K562 (cell line): ENCODE measurements around the gene ZBTB46.

Source experiments
- BRCA1 ChIP-seq, 2 experiments: fragments of 450-650 bp in 1 of 2; sonication (generic) in 1 of 2; formaldehyde crosslinking in 1 of 2; IDR thresholded peaks; 2 replicates each; pipeline versions ENCODE4 v1.5.0 to v1.6.1; 2017 to 2020; ENCODE audit warnings: mild to moderate bottlenecking in 1 of 2, missing genetic modification reagents in 1 of 2
- FOS ChIP-seq: IDR thresholded peaks from 3 replicates; pipeline ENCODE4 v1.6.1; 2011; ENCODE audit not compliant: insufficient read length; ENCODE audit errors: extremely low read depth
- TF ChIP-seq, protein P1 (sequence below), 3 experiments: IDR thresholded peaks in 2 of 3; conservative IDR thresholded peaks in 1 of 3; 2 replicates each; pipeline ENCODE4 v1.5.1; 2011 to 2012; ENCODE audit warnings: low read length in 3 of 3, mild to moderate bottlenecking in 3 of 3, control low read depth in 2 of 3, improper control_type of control experiment in 1 of 3, inconsistent platforms in 1 of 3, low read depth in 1 of 3, mixed read lengths in 1 of 3, moderate library complexity in 1 of 3; ENCODE audit not compliant: insufficient read depth in 2 of 3
- TF ChIP-seq, protein P2 (sequence below), 3 experiments: fragments of 200-800 bp in 1 of 3; sonication (Bioruptor generic) in 1 of 3; sonication (generic) in 1 of 3; formaldehyde crosslinking in 1 of 3; IDR thresholded peaks; 2 replicates each; pipeline versions ENCODE4 v1.6.1 to v1.8.0; 2016 to 2022; ENCODE audit warnings: mild to moderate bottlenecking in 2 of 3, missing compliant biosample characterization in 2 of 3, missing genetic modification characterization in 2 of 3, missing genetic modification reagents in 1 of 3

DNA sequence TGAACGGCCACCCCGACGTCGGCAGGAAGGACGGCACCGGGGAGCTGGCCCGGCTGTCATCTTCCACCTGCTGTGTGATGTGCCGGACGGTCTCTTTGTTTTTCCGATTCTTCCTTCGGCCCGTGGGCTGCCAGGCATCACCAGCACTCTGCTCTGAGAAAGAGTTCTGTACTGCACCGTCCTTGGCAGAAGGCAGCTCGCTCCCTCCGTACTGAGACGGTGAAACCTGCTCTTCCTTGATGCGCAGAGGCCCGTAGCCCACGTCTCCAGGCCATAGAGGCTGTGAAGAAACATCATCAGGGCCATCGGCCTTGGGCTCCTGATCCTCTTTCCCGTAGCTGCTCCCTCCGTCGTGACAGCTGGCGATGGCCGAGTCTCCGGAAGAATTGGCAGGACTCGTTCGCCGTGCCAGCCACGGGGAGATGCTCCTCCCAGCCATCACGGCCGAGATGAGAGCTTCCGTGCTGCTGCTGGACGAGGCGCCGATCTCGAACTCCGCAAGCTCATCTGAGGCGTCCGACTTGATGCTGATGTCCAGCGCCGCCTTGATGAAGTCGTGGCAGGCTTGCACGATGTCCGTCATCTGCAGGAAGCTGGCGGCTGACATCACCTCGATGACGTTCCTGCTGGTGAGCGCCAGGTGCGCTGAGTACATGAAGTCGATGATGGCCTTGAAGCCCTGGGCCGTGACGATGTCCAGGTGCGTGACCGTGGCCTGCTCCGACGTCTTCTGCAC is 41.1 kb downstream of the ZBTB46 start:
- TF ChIP-seq BRCA1 (IDR thresholded peaks at IDR 0.05) (no peak), BRCA1 (CRISPR knock-in tag; IDR thresholded peaks at IDR 0.05) (no peak), FOS (no peak)
- TF ChIP-seq, protein P1, sequence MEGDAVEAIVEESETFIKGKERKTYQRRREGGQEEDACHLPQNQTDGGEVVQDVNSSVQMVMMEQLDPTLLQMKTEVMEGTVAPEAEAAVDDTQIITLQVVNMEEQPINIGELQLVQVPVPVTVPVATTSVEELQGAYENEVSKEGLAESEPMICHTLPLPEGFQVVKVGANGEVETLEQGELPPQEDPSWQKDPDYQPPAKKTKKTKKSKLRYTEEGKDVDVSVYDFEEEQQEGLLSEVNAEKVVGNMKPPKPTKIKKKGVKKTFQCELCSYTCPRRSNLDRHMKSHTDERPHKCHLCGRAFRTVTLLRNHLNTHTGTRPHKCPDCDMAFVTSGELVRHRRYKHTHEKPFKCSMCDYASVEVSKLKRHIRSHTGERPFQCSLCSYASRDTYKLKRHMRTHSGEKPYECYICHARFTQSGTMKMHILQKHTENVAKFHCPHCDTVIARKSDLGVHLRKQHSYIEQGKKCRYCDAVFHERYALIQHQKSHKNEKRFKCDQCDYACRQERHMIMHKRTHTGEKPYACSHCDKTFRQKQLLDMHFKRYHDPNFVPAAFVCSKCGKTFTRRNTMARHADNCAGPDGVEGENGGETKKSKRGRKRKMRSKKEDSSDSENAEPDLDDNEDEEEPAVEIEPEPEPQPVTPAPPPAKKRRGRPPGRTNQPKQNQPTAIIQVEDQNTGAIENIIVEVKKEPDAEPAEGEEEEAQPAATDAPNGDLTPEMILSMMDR (IDR thresholded peaks at IDR 0.05 in 2 of 3, conservative IDR thresholded peaks at IDR 0.05 in 1 of 3; ENCODE audit: insufficient read depth in 2 of 3, low read depth in 1 of 3, low read length in 3 of 3), result no peak
- TF ChIP-seq, protein P2, sequence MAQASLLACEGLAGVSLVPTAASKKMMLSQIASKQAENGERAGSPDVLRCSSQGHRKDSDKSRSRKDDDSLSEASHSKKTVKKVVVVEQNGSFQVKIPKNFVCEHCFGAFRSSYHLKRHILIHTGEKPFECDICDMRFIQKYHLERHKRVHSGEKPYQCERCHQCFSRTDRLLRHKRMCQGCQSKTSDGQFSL (CRISPR knock-in tag; IDR thresholded peaks at IDR 0.05), result no peak
- TF ChIP-seq, protein P2 (tag; IDR thresholded peaks at IDR 0.05), result no peak
